ENCODE data around the gene PAX7. TPM values are rescaled to one million over a fixed set of nuclear protein-coding genes. Genes with fewer than 3 reads are reported as not detected.

PAX7 gene
- total RNA-seq, 1 experiment from 2014 or later, result 0.07 TPM

DNA sequence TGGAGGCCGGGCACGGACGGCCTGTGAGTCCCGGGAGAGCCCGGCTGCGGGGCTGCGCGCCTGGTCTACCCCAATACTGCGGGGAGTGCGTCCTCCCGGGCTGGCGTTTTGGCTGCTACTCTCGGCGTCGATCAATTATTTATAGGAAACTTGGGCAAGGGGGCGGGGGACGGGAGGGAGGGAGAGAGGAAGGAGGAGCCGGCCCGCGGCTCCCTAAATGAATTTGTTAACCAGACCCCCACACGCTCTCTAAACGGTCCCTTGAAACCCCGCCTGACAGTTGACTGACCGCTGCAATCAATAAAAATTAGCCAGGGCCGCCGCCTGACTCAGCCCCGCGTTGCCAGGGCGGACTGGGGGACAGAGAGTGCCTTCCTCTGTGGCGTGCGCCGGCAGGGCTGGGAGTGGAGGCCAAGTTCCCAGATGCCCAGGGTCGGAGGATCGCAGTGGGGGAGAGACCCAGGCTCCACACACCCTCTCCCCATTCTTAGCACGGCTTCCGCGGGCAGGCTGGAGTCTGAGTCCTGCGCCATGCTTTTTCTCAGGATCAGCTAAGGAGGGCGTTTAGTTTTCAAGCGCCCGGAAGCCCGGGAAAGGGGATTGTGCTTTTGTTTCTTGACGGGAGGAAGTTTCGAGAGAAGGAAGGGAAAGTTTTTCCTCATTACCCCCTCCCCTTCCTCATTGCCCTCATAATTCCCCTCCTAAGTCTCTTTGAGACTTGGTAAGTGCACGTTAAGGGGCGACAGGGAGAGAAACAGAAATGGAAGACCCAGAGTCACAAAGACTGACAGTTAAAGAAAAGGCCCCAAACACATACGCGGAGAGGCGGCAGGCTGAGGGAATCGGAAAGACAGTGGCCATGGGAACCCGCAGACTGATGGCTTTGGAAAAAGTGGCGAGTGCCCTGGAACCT, 6.2 kb downstream of the PAX7 start:
- H3K27ac ChIP-seq (ENCODE audit: low read length), result no peak overlapping the region
- no peaks in the 10 kb centered on the region for H4K20me1 ChIP-seq (ENCODE audit: insufficient read depth, low read depth, low read length)
- H3K4me3 ChIP-seq (ENCODE audit: low read length), result no peak overlapping the region
- no peaks in the 10 kb centered on the region for H3K79me2 ChIP-seq (ENCODE audit: low read length)
- no peaks in the 10 kb centered on the region for H3K9me3 ChIP-seq (ENCODE audit: low read length)
- no peaks in the 10 kb centered on the region for H3K27me3 ChIP-seq (ENCODE audit: low read length)
- H3K9me2 ChIP-seq (replicated peaks; ENCODE audit: insufficient read depth, low read length), result no peaks in the 10 kb centered on the region
- DNase-seq, result no peak
- H3K9ac ChIP-seq (ENCODE audit: low read length), result no peak overlapping the region
- H3K4me1 ChIP-seq (ENCODE audit: low read length), result no peaks in the 10 kb centered on the region
- no peak overlapping the region for H2AFZ ChIP-seq (ENCODE audit: low read length)
- no peak overlapping the region for H3K4me2 ChIP-seq (ENCODE audit: low read depth, low read length, poor library complexity, severe bottlenecking)
- no peaks in the 10 kb centered on the region for H3K36me3 ChIP-seq (ENCODE audit: insufficient read depth, low read length)

DNA sequence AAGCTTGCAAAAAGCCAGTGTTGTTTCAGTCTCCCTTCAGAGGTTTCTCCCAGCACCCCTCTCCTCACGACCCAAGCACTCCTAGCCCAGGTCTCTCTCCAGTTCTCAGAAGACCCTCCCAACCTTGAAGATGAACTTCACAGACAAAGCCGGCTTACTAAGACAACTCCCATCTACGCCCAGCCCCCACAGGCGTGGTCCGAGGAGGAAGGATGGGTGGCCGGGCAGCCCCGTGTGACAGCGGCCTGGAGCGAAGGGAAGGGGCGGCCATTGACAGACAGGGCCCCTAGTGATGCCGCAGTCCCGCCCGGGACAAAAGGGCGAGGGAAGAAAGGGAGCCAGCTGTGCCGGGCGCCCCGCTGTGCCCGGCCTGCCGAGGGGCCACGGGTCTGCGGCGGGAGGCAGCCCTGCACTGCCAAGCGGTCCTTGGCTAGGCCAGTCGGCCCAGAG, 6.9 kb downstream of the PAX7 start:
- Histone ChIP-seq H3K4me2 (ENCODE audit: low read depth, low read length, poor library complexity, severe bottlenecking) (no peak overlapping the region), H3K4me1 (ENCODE audit: low read length) (no peaks in the 10 kb centered on the region), H3K4me3 (ENCODE audit: low read length) (no peak overlapping the region), H3K27ac (ENCODE audit: low read length) (no peak overlapping the region), H3K27me3 (ENCODE audit: low read length) (no peaks in the 10 kb centered on the region), H3K36me3 (ENCODE audit: insufficient read depth, low read length) (no peaks in the 10 kb centered on the region), H3K9ac (ENCODE audit: low read length) (no peak overlapping the region), H3K9me3 (ENCODE audit: low read length) (no peaks in the 10 kb centered on the region), H3K9me2 (replicated peaks; ENCODE audit: insufficient read depth, low read length) (no peaks in the 10 kb centered on the region), H4K20me1 (ENCODE audit: insufficient read depth, low read depth, low read length) (no peaks in the 10 kb centered on the region), H2AFZ (ENCODE audit: low read length) (no peak overlapping the region), H3K79me2 (ENCODE audit: low read length) (no peaks in the 10 kb centered on the region)
- DNase-seq, result no peak

DNA sequence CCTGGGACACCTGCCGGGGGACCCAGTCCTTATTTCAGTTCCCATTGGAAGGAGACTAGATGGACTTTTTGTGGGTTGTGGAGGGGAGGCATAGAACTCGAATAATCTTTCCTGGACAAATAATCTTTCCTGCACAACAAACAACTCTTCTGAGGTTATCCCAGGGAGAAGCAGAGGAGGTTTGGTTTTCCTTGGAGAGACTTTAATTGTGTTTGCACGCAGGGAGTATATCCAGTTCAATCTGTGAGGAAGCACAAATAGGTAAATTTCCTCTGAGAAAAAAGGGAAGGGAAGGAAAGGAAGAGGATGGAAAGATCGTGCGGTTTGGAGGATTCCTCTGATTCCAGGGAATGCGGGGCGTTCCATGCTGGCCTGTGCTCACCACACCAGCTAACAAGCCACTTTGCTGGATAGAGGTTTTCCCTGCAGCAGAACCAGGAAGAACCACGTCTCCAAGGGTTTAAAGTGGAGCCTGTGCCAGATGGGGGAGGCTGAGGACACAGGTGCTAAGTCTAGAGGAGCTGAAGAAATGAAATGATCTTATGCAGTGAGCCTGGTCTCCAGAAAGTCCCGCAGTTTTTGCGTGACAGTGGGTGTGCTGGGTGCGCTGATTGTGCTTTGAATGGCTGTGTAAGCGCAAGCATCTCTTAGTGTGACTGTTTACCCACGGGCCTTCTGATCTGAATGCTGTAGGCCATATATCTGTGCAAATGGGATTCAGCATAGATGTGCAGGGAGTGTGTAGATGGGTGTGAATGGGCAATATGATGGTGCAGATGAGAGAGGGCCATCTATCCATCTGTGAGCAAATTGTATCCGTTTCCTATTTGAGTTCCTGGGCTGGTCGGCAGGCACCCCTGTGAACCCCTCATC, 7.6 kb downstream of the PAX7 start:
- Histone ChIP-seq H3K9ac (ENCODE audit: low read length) (no peak overlapping the region), H3K4me1 (ENCODE audit: low read length) (no peaks in the 10 kb centered on the region), H2AFZ (ENCODE audit: low read length) (no peak overlapping the region), H3K27me3 (ENCODE audit: low read length) (no peaks in the 10 kb centered on the region), H3K9me3 (ENCODE audit: low read length) (no peaks in the 10 kb centered on the region), H4K20me1 (ENCODE audit: insufficient read depth, low read depth, low read length) (no peaks in the 10 kb centered on the region), H3K79me2 (ENCODE audit: low read length) (no peaks in the 10 kb centered on the region), H3K9me2 (replicated peaks; ENCODE audit: insufficient read depth, low read length) (no peaks in the 10 kb centered on the region), H3K4me2 (ENCODE audit: low read depth, low read length, poor library complexity, severe bottlenecking) (no peak overlapping the region), H3K36me3 (ENCODE audit: insufficient read depth, low read length) (no peaks in the 10 kb centered on the region), H3K27ac (ENCODE audit: low read length) (no peak overlapping the region), H3K4me3 (ENCODE audit: low read length) (no peak overlapping the region)
- no peak for DNase-seq

DNA sequence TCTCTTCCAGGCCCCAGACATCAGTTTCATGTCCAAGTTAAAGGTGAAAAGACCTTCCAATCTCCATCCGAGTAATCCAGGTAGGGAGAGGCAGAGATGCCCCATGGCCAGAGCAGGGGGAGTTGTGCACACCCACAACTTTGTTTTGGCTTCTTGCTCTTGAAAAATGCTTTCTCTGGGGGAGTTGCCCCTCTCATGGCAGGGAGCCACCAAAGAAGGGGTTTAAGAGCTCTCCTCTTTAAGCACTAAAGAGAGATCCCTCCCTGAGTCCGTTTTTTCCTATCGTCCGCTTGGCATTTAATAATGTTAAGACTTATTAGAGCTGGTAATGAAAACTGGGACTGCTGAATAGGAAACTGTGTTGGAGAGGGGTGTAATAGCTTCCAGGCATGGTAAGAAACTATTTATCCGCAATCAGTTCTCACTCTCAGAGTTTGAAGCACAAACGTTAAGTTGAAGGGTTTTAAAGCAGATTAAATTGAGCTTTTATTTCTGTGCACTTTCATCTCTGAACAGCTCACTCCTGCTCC, 8.3 kb downstream of the PAX7 start:
- no peaks in the 10 kb centered on the region for H3K27me3 ChIP-seq (ENCODE audit: low read length)
- H3K79me2 ChIP-seq (ENCODE audit: low read length), result no peaks in the 10 kb centered on the region
- H3K9me3 ChIP-seq (ENCODE audit: low read length), result no peaks in the 10 kb centered on the region
- H3K9ac ChIP-seq (ENCODE audit: low read length), result no peak overlapping the region
- H2AFZ ChIP-seq (ENCODE audit: low read length), result no peak overlapping the region
- no peak overlapping the region for H3K4me3 ChIP-seq (ENCODE audit: low read length)
- no peak for DNase-seq
- H3K4me2 ChIP-seq (ENCODE audit: low read depth, low read length, poor library complexity, severe bottlenecking), result no peak overlapping the region
- no peaks in the 10 kb centered on the region for H3K4me1 ChIP-seq (ENCODE audit: low read length)
- no peaks in the 10 kb centered on the region for H4K20me1 ChIP-seq (ENCODE audit: insufficient read depth, low read depth, low read length)
- H3K36me3 ChIP-seq (ENCODE audit: insufficient read depth, low read length), result no peaks in the 10 kb centered on the region
- H3K27ac ChIP-seq (ENCODE audit: low read length), result no peak overlapping the region
- H3K9me2 ChIP-seq (replicated peaks; ENCODE audit: insufficient read depth, low read length), result no peaks in the 10 kb centered on the region

DNA sequence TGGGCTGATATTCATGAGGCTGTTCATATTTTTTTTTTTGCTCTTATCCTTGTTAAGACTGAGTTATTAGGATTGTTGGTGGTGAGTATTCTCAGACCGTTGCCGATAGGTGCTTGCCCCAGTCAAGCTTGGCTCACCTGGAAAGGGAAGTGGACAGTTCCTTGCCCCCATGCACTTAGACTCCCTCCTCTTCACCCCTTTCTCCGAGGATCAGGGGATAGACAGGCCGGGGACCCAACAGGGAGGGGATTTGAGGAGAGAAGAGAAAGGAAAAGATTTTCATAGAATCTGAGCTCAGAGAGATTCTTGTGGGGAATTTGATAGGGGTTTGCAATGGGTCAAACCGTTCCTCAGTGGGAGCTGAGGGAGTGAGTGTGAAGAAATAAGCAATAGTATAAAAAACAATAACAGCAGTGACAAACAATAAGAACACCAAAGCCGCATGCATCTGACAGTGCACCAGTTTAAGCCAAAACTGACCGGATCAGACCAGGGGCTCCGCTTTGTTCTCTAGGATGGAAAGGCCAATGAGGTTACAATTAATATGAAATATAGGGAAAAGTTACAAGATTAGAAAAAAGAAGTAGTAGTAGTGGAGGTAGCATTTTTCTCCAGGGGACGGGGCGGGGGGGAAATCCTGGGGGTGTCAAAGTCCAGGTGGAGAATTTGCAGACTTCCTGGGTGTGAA, 8.9 kb downstream of the PAX7 start:
- Histone ChIP-seq H3K79me2 (ENCODE audit: low read length) (no peaks in the 10 kb centered on the region), H3K27me3 (ENCODE audit: low read length) (no peaks in the 10 kb centered on the region), H3K27ac (ENCODE audit: low read length) (no peak overlapping the region), H3K9ac (ENCODE audit: low read length) (no peak overlapping the region), H3K9me2 (replicated peaks; ENCODE audit: insufficient read depth, low read length) (no peaks in the 10 kb centered on the region), H4K20me1 (ENCODE audit: insufficient read depth, low read depth, low read length) (no peaks in the 10 kb centered on the region), H3K4me1 (ENCODE audit: low read length) (no peaks in the 10 kb centered on the region), H3K4me3 (ENCODE audit: low read length) (no peak overlapping the region), H3K4me2 (ENCODE audit: low read depth, low read length, poor library complexity, severe bottlenecking) (no peak overlapping the region), H3K9me3 (ENCODE audit: low read length) (no peaks in the 10 kb centered on the region), H2AFZ (ENCODE audit: low read length) (no peak overlapping the region), H3K36me3 (ENCODE audit: insufficient read depth, low read length) (no peaks in the 10 kb centered on the region)
- no peak for DNase-seq

DNA sequence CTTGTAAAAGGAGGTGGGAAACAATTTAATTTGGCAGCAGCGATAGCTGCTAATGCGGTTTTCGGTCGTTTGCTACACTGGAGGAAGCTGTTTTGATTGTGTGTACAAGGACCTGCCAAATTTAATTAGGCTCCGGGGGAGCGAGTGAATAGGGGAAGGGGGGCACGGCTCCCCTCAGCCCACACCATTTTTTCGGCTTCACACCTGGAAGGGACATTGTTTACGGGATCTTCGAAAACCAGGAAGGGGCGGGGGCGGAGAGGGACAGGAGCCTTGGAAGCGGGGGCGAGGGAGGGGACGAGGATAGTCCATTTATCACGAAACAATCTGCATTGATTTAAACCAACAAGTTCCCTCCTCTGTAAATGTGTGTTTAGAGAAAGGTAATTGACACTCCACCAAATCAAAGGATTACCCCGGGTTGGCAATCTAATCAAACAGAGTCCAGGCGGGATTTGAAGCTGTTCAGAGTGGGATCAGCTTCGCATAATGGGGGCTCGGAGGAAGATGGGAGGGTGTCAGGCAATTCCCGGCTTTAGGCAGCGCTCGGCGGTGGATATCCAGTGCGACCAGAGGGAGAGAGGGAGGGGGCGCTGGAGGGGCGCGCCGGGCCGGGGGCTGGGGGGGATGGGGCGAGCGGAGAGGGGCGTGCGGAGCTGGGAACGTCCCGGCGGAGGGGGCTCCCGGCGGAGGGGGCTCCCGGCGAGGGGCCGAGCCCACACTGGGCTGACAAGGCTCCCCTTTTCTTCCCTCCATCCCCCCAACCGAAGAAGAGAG, 9.8 kb downstream of the PAX7 start:
- H3K4me3 ChIP-seq (ENCODE audit: low read length), result no peak overlapping the region
- no peaks in the 10 kb centered on the region for H3K27me3 ChIP-seq (ENCODE audit: low read length)
- H3K27ac ChIP-seq (ENCODE audit: low read length), result no peak overlapping the region
- no peak overlapping the region for H3K4me2 ChIP-seq (ENCODE audit: low read depth, low read length, poor library complexity, severe bottlenecking)
- H2AFZ ChIP-seq (ENCODE audit: low read length), result no peak overlapping the region
- H3K9me2 ChIP-seq (replicated peaks; ENCODE audit: insufficient read depth, low read length), result no peaks in the 10 kb centered on the region
- no peaks in the 10 kb centered on the region for H3K9me3 ChIP-seq (ENCODE audit: low read length)
- H3K79me2 ChIP-seq (ENCODE audit: low read length), result no peaks in the 10 kb centered on the region
- no peaks in the 10 kb centered on the region for H3K36me3 ChIP-seq (ENCODE audit: insufficient read depth, low read length)
- no peak for DNase-seq
- H3K4me1 ChIP-seq (ENCODE audit: low read length), result no peaks in the 10 kb centered on the region
- no peaks in the 10 kb centered on the region for H4K20me1 ChIP-seq (ENCODE audit: insufficient read depth, low read depth, low read length)
- H3K9ac ChIP-seq (ENCODE audit: low read length), result no peak overlapping the region

DNA sequence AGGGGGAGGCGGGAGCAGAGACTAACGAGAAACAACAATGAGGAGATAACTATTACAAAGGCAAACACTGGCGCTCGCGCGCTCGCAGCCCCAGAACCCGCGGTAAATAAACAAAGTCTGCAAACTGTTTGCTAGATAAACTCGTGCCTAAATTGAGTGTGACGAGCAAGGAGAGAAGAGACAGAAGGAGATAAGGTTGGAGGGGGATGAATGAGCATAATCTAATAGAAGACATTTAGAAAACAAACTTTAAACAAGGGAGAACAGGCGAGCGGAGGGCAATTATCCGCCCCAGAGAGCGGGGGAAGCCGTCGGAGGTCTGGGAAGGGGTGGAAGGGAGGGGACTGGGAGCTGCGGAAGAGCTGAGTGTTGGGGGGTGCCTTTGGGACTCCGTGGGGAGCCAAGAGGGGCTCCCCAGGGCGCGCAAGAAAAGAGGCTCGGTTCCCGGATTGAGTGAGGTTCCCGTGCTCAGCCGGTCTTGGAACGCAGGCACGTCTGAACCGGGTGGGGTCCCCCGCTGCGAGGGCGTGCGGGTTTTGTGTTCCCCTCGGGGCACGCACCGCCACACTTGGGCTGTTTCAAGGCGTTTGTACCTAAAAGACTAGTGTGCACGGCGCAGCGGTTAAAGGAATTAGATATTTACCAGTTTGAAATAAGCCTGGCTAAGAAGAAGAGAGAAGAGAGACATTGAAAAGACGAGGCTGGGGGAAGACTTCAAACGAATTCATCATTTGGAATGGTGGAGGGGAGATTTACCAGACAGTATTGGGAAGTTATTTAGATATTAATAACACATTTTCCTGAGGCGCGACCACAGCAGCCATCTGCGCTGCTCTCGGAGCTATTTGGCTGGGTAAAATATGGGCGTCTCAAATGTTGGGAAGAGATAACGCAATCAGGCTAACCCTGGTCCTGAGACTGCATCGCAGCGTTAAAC, 10.6 kb downstream of the PAX7 start:
- Histone ChIP-seq H2AFZ (ENCODE audit: low read length) (no peak overlapping the region), H3K4me1 (ENCODE audit: low read length) (no peaks in the 10 kb centered on the region), H3K9ac (ENCODE audit: low read length) (no peak overlapping the region), H3K27me3 (ENCODE audit: low read length) (no peaks in the 10 kb centered on the region), H3K4me3 (ENCODE audit: low read length) (no peak overlapping the region), H3K4me2 (ENCODE audit: low read depth, low read length, poor library complexity, severe bottlenecking) (no peak overlapping the region), H3K79me2 (ENCODE audit: low read length) (no peaks in the 10 kb centered on the region), H3K27ac (ENCODE audit: low read length) (no peak overlapping the region), H4K20me1 (ENCODE audit: insufficient read depth, low read depth, low read length) (no peaks in the 10 kb centered on the region), H3K9me3 (ENCODE audit: low read length) (no peaks in the 10 kb centered on the region), H3K9me2 (replicated peaks; ENCODE audit: insufficient read depth, low read length) (no peaks in the 10 kb centered on the region), H3K36me3 (ENCODE audit: insufficient read depth, low read length) (no peaks in the 10 kb centered on the region)
- DNase-seq, result no peak
